PC-9 (cell line): Measurements from ENCODE around the gene ERC2. TPM values are rescaled to one million over a fixed set of nuclear protein-coding genes. Genes with fewer than 3 reads are reported as not detected.

Experiments used
- BruUV-seq: library from RNA; stranded (reverse); fragments of 400-500 nt; replicated peaks from 2 replicates; lab custom pipeline; 2021; lab: Mats Ljungman, UMichigan
- CTCF ChIA-PET: fragments of 300-600 bp; sonication (Branson Sonifier 250); formaldehyde crosslinking; loops from one replicate; lab custom pipeline; 2022; ENCODE audit warnings: antibody characterized with exemption; lab: Charles Lee
- POLR2A ChIA-PET: fragments of 300-600 bp; sonication (Branson Sonifier 250); formaldehyde crosslinking; loops from one replicate; lab custom pipeline; 2022; ENCODE audit warnings: antibody characterized with exemption; ENCODE audit not compliant: unreplicated experiment; lab: Charles Lee
- DNase-seq, 2 experiments: peaks; one replicate each; pipeline versions ENCODE4 v3.0.0 to v3.0.0-alpha.2; 2015 to 2022; ENCODE audit warnings: mixed read lengths in 1 of 2
- H2AFZ ChIP-seq: fragments of 200-600 bp; sonication (generic); 2 replicates; pipeline ENCODE4 v1.8.1; 2017; ENCODE audit warnings: antibody characterized with exemption
- H3F3A ChIP-seq: fragments of 200-600 bp; sonication (generic); 2 replicates; pipeline ENCODE4 v1.8.1; 2017; ENCODE audit warnings: antibody characterized with exemption, mild to moderate bottlenecking, low read depth; ENCODE audit not compliant: insufficient read depth
- H3K27ac ChIP-seq: fragments of 200-600 bp; sonication (generic); 2 replicates; pipeline ENCODE4 v1.6.1; 2016; ENCODE audit warnings: mixed run types
- H3K27me3 ChIP-seq: fragments of 200-600 bp; sonication (generic); 2 replicates; pipeline ENCODE4 v1.6.1; 2016; ENCODE audit warnings: low read depth, mixed run types; ENCODE audit not compliant: insufficient read depth
- H3K36me3 ChIP-seq: fragments of 200-600 bp; sonication (generic); 2 replicates; pipeline ENCODE4 v1.6.1; 2016; ENCODE audit warnings: low read depth, mixed run types
- H3K4me1 ChIP-seq: fragments of 200-600 bp; sonication (generic); replicated peaks from 2 replicates; pipeline ENCODE4 v1.6.1; 2016; ENCODE audit warnings: mixed run types; ENCODE audit not compliant: insufficient read depth
- H3K4me2 ChIP-seq: fragments of 200-600 bp; sonication (generic); 2 replicates; pipeline ENCODE4 v1.6.1; 2017; ENCODE audit warnings: mixed run types
- H3K4me3 ChIP-seq: fragments of 200-600 bp; sonication (generic); 2 replicates; pipeline ENCODE4 v1.6.1; 2016; ENCODE audit warnings: mixed run types
- H3K79me2 ChIP-seq: fragments of 200-600 bp; sonication (generic); 2 replicates; pipeline ENCODE4 v1.6.1; 2017; ENCODE audit warnings: low read depth, mixed run types
- H3K9me2 ChIP-seq: fragments of 200-600 bp; sonication (generic); 2 replicates; pipeline ENCODE4 v1.8.1; 2017; ENCODE audit warnings: mild to moderate bottlenecking; ENCODE audit not compliant: insufficient read depth
- H3K9me3 ChIP-seq: fragments of 200-600 bp; sonication (generic); 2 replicates; pipeline ENCODE4 v1.8.1; 2016; ENCODE audit warnings: low read depth; ENCODE audit not compliant: insufficient read depth
- H4K20me1 ChIP-seq: fragments of 200-600 bp; sonication (generic); 2 replicates; pipeline ENCODE4 v1.8.1; 2017; ENCODE audit not compliant: insufficient read depth
- CTCF ChIP-seq: fragments of 200-600 bp; sonication (generic); conservative IDR thresholded peaks from 2 replicates; pipeline ENCODE4 v1.6.1; 2017; ENCODE audit warnings: mixed run types, antibody characterized with exemption, mild to moderate bottlenecking, moderate library complexity
- EZH2 ChIP-seq: fragments of 200-600 bp; sonication (generic); IDR thresholded peaks from 2 replicates; pipeline ENCODE4 v1.8.0; 2017; ENCODE audit warnings: antibody characterized with exemption, low read depth
- intact Hi-C: fragments of 100-400 bp; cut with micrococcal nuclease; formaldehyde crosslinking; loops from one replicate; pipeline ENCODE4 v1.10.0; 2022; ENCODE audit not compliant: unreplicated experiment
- total RNA-seq: library from RNA; stranded (reverse); gene quantifications from 2 replicates; pipeline ENCODE4 v1.2.3, GENCODE V29; 2021

The ERC2 gene
- total RNA-seq, 1 experiment from 2014 or later, result 1.4 TPM

GRCh38 chr3:56122911-56123310 lies 345.4 kb downstream of the ERC2 start:
- no peaks in the 10 kb centered on the region for H4K20me1 ChIP-seq
- TF ChIP-seq CTCF (no peak), EZH2 (no peak)
- no TSS peak for BruUV-seq
- no peaks in the 10 kb centered on the region for H3K27me3 ChIP-seq
- no peak overlapping the region for H2AFZ ChIP-seq
- H3K9me3 ChIP-seq, result no peaks in the 10 kb centered on the region
- H3K79me2 ChIP-seq, result no peaks in the 10 kb centered on the region
- H3K27ac ChIP-seq, result no peak overlapping the region
- no peak for DNase-seq
- no peak overlapping the region for H3K4me2 ChIP-seq
- ChIA-PET CTCF (no interaction called here), POLR2A (no interaction called here)
- no peaks in the 10 kb centered on the region for H3K36me3 ChIP-seq
- no peak overlapping the region for H3K4me3 ChIP-seq
- intact Hi-C loops, result no loop called here
- no peaks in the 10 kb centered on the region for H3K9me2 ChIP-seq
- no peaks in the 10 kb centered on the region for H3F3A ChIP-seq
- H3K4me1 ChIP-seq, result peaks cover 3% of the 10 kb centered on the region; the same call in 1 of the 2 replicates

GRCh38 chr3:56121716-56122115 lies 346.6 kb downstream of the ERC2 start:
- intact Hi-C loops, result no loop called here
- BruUV-seq, result no TSS peak

GRCh38 chr3:56119575-56120349 lies 348.5 kb downstream of the ERC2 start:
- DNase-seq, result no peak
- H3K9me3 ChIP-seq, result no peaks in the 10 kb centered on the region
- no peaks in the 10 kb centered on the region for H3K27me3 ChIP-seq
- no peaks in the 10 kb centered on the region for H3F3A ChIP-seq
- POLR2A ChIA-PET, result no interaction called here
- no peaks in the 10 kb centered on the region; the same call in 1 of the 2 replicates for H3K4me1 ChIP-seq
- no peaks in the 10 kb centered on the region for H3K79me2 ChIP-seq
- H2AFZ ChIP-seq, result no peak overlapping the region
- H3K4me2 ChIP-seq, result no peak overlapping the region
- CTCF ChIA-PET, result no interaction called here
- intact Hi-C loops, result no loop called here
- H3K4me3 ChIP-seq, result no peak overlapping the region
- TF ChIP-seq CTCF, result no peak
- no peak for TF ChIP-seq EZH2
- no peaks in the 10 kb centered on the region for H3K9me2 ChIP-seq
- no peaks in the 10 kb centered on the region for H3K36me3 ChIP-seq
- H4K20me1 ChIP-seq, result no peaks in the 10 kb centered on the region
- H3K27ac ChIP-seq, result no peak overlapping the region
- no TSS peak for BruUV-seq

More at GRCh38 chr3:56121716-56122115, 346.6 kb downstream of the ERC2 start:
- ChIA-PET CTCF (no interaction called here), POLR2A (no interaction called here)
- Histone ChIP-seq H4K20me1 (no peaks in the 10 kb centered on the region), H3K79me2 (no peaks in the 10 kb centered on the region), H3K27me3 (no peaks in the 10 kb centered on the region), H2AFZ (no peak overlapping the region), H3K9me2 (no peaks in the 10 kb centered on the region), H3K9me3 (no peaks in the 10 kb centered on the region), H3F3A (no peaks in the 10 kb centered on the region), H3K4me3 (no peak overlapping the region), H3K27ac (no peak overlapping the region), H3K36me3 (no peaks in the 10 kb centered on the region), H3K4me1 (peaks cover 3% of the 10 kb centered on the region; the same call in 1 of the 2 replicates), H3K4me2 (no peak overlapping the region)
- TF ChIP-seq CTCF (no peak), EZH2 (no peak)
- no peak for DNase-seq
